Measurements from ENCODE around the gene SBNO1.
"Not testable (repeated sequence)": the region's sequence is repeated elsewhere in the genome, so short reads cannot be mapped to it uniquely, and the experiment has no call there.

SBNO1 gene

DNA sequence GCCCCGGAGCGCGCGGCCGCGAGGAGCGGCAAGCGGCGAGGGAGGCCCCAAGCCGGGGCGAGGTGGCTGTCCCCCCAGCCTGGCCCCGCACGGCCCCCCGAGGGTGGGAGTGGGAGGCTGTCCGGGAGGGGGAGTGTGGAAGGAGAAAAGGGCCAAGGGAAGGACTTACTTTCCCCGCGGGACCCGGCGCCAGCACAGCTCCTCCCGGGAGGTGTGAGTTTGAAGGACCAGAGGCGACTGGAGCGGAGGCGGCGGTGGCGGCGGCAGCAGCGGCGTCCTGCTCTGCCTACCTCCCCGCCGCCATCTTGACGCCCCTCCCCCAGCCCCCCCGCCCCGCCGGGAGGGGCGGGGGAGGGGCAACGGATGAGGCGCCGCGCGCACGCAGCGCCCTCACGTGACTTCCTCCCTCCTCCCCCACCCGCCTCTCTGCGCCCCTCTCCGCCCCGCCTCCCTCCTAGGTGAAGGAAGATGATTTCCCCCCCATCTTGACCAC is at the start of gene SBNO1:
TSS of gene SBNO1 (minus strand) at position 316 of the 493 bp plus-strand sequence. CDS start 14,406 bp downstream, outside the sequence.
- CTCF ChIA-PET: interaction anchor here (0.9 to 1.5 kb wide), 6 partner anchors 19 to 130 kb away, joined by 3 to 14 read pairs (median 3); partner anchors contain the start of gene KMT5A
- Mint-ChIP-seq H3K4me1 (peaks cover 11% of the 10 kb centered on the region), H3K27me3 (no peaks in the 10 kb centered on the region), H3K27ac (peak within 1 kb of the TSS; percentile 96), H3K9me3 (no peaks in the 10 kb centered on the region), H3K4me3 (peak within 1 kb of the TSS; percentile 97), H3K36me3 (no peaks in the 10 kb centered on the region)
- peak; percentile 92 for DNase-seq

DNA sequence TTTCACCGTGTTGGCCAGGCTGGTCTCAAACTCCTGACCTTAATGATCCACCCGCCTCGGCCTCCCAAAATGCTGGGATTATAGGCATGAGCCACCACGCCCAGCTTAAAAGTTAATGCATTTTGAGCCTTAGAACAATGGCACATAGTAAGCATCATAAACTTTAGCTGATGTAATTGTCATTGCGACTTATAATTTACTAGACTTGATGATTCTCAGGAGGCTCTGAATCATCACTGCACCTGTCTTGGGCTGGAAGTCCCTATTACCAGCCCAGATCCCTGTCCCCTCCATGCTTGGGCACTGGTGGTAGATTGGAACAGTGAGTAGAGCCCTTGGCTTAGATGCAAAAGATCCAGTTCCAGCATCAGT is 45.4 kb upstream of the SBNO1 start:
- no peak for DNase-seq
- no peak overlapping the region for H3K4me3 Mint-ChIP-seq
- no peaks in the 10 kb centered on the region for H3K9me3 Mint-ChIP-seq
- CTCF ChIA-PET: interaction anchor here (1.7 kb wide), 1 partner anchor 11 kb away, joined by 5 read pairs; no protein-coding TSS in a partner anchor
- H3K4me1 Mint-ChIP-seq: no peaks in the 10 kb centered on the region
- peak overlapping the region; percentile 49 for H3K27ac Mint-ChIP-seq
- peaks cover 28% of the 10 kb centered on the region for H3K36me3 Mint-ChIP-seq
- no peaks in the 10 kb centered on the region for H3K27me3 Mint-ChIP-seq

DNA sequence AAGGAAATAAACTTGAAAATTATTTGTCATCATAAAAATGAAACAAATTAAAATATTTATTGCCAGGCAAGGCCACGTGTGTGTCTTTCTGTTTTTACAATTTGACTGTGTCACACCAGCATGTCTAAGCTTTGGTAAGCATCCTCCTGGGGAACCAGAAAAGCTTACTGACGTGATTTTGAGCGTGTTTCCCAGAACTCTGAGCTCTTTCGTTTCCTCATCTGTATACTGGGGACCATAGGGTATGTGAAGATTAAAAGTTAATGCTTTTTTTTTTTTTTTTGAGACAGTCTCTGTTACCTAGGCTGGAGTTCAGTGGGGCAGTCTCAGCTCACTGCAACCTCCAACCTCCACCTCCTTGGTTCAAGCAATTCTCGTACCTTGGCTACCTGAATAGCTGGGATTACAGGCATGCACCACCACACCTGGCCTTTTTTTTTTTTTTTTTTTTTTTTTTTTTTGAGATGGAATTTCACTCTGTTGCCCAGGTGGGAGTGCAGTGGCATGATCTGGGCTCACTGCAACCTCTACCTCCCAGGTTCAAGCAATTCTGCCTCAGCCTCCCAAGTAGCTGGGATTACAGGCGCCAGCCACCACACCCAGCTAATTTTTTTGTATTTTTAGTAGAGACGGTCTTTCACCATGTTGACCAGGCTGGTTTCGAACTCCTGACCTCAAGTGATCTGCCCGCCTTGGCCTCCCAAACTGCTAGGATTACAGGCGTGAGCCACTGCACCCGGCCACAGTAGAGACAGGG is 44.8 kb upstream of the SBNO1 start:
- not testable (repeated sequence) for H3K9me3 Mint-ChIP-seq, H3K27me3 Mint-ChIP-seq, H3K4me1 Mint-ChIP-seq, DNase-seq, H3K4me3 Mint-ChIP-seq
- Mint-ChIP-seq H3K27ac (peak overlapping the region; percentile 49), H3K36me3 (peaks cover 27% of the 10 kb centered on the region)
- CTCF ChIA-PET: interaction anchor here (0.6 to 1.7 kb wide), 2 partner anchors 11 to 127 kb away, joined by 3 to 5 read pairs; no protein-coding TSS in a partner anchor

DNA sequence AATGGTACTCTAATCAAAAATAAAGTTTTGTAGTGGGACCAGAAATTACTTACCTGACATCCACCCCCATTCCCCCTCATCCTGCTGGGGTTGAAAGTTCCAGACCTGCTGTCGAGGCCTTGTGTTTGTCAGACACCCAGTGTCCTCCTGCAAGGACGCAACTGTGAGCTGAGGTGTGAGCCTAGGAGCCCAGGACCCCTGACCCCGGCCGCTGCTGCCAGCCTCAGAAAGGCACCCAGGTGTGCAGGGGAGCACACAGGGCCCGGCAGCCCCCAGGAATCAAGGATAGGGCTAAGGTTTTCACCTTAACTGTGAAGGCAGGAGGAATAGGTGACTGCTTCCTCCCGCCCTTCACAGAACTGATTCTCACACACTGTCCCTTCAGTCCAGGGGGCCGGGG is 44.0 kb upstream of the SBNO1 start:
- H3K27me3 Mint-ChIP-seq, DNase-seq, H3K4me3 Mint-ChIP-seq, H3K27ac Mint-ChIP-seq, H3K9me3 Mint-ChIP-seq, H3K4me1 Mint-ChIP-seq, CTCF ChIA-PET: not testable (repeated sequence)
- peaks cover 30% of the 10 kb centered on the region for H3K36me3 Mint-ChIP-seq

DNA sequence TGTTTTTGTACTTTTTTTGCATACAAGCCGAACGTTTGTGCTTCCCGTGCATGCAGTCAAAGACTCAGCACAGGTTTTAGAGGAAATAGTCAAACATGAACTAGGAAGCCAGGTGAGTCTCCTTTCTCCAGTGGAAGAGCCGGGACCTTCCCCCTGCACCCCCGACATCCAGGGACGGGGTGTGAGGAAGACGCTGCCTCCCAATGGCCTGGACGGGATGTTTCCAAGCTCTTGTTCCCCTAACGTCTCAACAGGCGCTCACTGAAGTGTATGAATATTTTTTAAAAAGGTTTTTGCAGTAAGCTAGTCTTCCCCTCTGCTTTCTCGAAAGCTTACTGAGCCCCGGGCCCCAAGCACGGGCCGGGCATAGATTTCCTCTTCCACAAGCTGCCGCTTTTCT is 43.3 kb upstream of the SBNO1 start:
- peaks cover 32% of the 10 kb centered on the region for H3K36me3 Mint-ChIP-seq
- H3K27me3 Mint-ChIP-seq, H3K9me3 Mint-ChIP-seq, CTCF ChIA-PET, DNase-seq, H3K4me1 Mint-ChIP-seq, H3K27ac Mint-ChIP-seq, H3K4me3 Mint-ChIP-seq: not testable (repeated sequence)

DNA sequence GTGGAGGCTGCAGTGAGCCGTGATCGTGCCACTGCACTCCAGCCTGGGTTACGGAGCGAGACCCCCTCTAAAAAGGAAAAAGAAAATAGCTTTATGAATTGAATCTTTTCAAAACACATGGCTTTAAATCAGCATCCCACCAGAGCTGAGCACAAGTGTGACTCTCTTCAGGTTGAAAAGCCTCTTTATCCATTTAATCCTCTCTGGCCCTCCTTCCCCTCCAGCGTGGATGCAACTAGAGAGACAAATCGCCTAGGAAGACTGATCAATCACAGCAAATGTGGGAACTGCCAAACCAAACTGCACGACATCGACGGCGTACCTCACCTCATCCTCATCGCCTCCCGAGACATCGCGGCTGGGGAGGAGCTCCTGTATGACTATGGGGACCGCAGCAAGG is 42.6 kb upstream of the SBNO1 start:
- DNase-seq, H3K4me3 Mint-ChIP-seq, H3K9me3 Mint-ChIP-seq, H3K27me3 Mint-ChIP-seq, H3K27ac Mint-ChIP-seq, H3K4me1 Mint-ChIP-seq: not testable (repeated sequence)
- CTCF ChIA-PET: interaction anchor here (1.1 to 1.5 kb wide), 2 partner anchors 8 to 176 kb away, joined by 3 read pairs; no protein-coding TSS in a partner anchor
- H3K36me3 Mint-ChIP-seq: peaks cover 34% of the 10 kb centered on the region

DNA sequence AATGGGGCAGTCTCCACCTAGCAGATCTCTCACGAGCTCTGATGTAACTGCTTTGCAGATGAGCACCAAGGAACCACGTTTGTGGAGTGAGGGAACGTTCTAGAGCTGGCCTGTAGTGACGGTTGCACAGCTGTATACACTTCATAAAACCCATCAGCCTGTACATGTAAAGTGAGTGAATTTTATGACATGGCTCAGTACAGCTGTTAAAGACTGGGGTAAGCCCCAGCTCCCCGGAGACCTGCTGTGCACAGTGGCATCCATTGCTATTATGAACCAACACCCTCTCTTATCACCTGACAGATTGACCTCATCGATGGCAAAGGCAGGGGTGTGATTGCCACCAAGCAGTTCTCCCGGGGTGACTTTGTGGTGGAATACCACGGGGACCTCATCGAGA is 39.9 kb upstream of the SBNO1 start:
- CTCF ChIA-PET: no interaction called here
- DNase-seq: no peak
- Mint-ChIP-seq H3K4me1 (no peaks in the 10 kb centered on the region), H3K36me3 (peaks cover 36% of the 10 kb centered on the region), H3K27ac (no peak overlapping the region), H3K9me3 (no peaks in the 10 kb centered on the region), H3K27me3 (no peaks in the 10 kb centered on the region), H3K4me3 (no peak overlapping the region)

DNA sequence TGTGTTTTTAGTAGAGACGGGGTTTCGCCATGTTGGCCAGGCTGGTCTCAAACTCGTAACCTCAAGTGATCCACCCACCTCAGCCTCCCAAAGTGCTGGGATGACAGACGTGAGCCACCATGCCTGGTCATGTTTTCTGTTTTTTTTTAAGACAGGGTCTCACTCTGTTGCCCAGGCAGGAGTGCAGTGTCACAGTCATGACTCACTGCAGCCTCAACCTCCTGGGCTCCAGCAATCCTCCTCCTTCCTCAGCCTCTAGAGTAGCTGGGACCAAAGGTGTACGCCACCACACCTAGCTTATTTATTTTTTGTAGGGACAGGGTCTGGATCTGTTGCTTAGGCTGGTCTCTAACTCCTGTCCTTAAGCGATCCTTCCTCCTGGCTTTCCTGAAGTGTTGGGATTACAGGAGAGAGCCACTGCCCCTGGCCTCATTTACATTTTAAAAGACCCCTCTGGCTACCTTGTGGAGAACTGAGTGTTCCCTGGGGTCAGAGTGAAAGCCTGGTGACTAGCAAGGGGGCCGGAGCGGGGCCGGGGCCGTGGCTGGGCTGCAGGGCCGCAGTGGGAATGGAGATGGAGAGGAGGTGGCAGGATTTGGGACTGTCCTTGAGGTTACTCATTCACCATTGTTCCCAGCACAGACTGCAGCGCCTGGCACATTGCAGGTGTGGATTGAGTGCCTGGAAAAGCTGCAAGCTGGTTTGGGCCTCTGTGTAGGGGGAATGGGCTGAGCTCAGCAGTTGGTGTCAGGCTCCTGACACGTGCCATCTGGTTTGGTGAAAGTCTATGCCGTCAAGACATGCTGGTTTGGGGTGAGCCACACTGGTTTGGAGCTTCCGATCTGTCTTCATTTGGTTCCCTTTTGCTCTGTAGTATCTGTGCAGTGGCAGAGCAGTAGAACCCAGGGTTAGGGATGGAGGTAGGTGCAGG is 37.4 kb upstream of the SBNO1 start:
- H3K4me1 Mint-ChIP-seq: no peaks in the 10 kb centered on the region
- no peak overlapping the region for H3K27ac Mint-ChIP-seq
- no peaks in the 10 kb centered on the region for H3K9me3 Mint-ChIP-seq
- CTCF ChIA-PET: no interaction called here
- H3K4me3 Mint-ChIP-seq: no peak overlapping the region
- H3K36me3 Mint-ChIP-seq: peaks cover 36% of the 10 kb centered on the region
- no peak for DNase-seq
- no peaks in the 10 kb centered on the region for H3K27me3 Mint-ChIP-seq

DNA sequence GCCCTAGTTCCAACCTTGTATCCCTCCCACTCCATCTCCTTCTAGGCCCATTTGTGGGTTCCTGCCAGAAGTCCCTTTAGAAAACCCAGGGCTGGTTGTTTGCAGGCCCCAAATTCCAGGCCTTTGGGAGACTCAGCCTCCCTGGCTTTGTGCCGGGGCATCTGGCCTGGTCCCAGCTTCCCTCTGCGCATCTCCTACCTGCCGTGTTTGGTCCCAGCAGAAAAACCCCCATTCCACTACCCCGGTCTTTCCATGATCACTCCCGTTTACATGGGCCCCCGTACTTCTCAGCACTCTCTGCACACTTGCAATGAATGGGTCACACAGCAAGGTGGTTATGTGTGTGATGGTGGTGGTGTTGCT is 34.6 kb upstream of the SBNO1 start:
- Mint-ChIP-seq H3K27me3 (no peaks in the 10 kb centered on the region), H3K4me3 (no peak overlapping the region), H3K36me3 (peaks cover 52% of the 10 kb centered on the region), H3K9me3 (no peaks in the 10 kb centered on the region), H3K4me1 (no peaks in the 10 kb centered on the region), H3K27ac (no peak overlapping the region)
- no peak for DNase-seq
- CTCF ChIA-PET: no interaction called here

DNA sequence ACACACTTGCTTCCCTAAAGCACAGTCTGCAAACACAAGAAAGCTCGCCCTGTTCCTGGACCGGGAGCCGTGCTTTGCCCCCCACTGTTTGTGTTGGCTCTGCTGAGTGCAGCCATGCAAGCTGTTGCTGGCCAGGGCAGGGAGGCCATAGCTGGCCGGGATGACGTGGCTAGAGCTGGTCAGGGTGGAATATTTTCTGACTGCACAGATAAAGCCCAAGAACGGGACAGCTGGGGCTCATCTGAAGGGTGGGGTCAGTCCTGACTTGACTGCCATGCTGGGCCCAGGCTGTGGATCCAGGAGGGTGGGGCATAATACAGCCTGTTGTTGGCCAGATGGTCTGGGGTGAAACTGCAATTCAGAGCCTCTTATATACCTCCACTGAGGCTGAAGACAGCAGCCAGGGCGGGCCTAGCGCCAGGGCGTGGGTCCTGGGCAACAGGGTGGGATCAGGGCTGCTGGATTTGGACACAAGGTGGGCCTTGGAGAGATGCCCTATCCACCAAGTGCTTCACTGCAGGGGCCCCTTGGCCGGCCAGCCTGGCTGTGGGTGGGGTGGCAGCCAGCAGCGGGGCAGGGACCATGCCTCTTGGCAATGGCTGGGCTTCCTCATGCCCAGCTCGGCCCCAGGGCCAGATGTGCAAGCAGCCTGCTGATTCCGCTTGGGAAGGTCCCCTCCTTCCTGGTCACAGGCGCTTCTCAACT is 34.1 kb upstream of the SBNO1 start:
- H3K4me1 Mint-ChIP-seq: no peaks in the 10 kb centered on the region
- DNase-seq: no peak
- H3K9me3 Mint-ChIP-seq: no peaks in the 10 kb centered on the region
- no peak overlapping the region for H3K4me3 Mint-ChIP-seq
- H3K27me3 Mint-ChIP-seq: no peaks in the 10 kb centered on the region
- H3K36me3 Mint-ChIP-seq: peaks cover 47% of the 10 kb centered on the region
- CTCF ChIA-PET: no interaction called here
- no peak overlapping the region for H3K27ac Mint-ChIP-seq

DNA sequence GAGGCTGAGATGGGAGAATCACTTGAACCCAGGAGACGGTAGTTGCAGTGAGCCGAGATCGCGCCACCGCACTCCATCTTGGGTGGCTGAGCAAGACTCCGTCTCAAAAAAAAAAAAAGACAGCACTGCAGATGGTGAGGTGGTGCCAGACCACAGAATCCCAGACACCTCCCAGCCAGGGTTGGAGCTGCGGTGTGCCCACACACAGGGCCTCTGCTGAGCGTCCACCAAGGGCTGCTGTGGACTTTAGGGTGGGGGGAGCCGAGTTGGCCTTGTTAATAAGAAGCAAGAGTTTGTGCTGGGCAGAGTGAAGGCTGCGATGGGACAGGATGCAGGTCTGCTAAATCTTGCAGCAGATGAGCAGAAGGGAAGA is 33.5 kb upstream of the SBNO1 start:
- CTCF ChIA-PET: no interaction called here
- Mint-ChIP-seq H3K27ac (no peak overlapping the region), H3K9me3 (no peaks in the 10 kb centered on the region), H3K27me3 (no peaks in the 10 kb centered on the region), H3K4me1 (peaks cover 3% of the 10 kb centered on the region), H3K4me3 (no peak overlapping the region), H3K36me3 (peaks cover 45% of the 10 kb centered on the region)
- no peak for DNase-seq

DNA sequence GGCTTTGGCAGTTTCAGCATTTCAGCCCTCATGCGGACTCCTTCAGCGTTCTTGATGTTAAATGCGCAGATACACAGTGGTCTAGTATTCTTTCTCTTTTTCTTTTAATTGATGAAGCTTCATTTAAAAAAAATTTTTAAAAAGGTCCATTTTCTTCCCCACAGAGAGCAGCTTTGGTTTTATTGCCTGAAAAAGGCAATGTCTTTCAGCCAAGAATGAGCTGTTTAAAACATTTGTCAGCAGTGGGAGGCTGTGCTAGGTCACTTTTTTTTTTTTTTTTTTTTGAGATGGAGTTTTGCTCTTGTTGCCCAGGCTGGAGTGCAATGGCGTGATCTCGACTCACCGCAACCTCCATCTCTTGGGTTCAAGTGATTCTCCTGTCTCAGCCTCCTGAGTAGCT is 32.8 kb upstream of the SBNO1 start:
- Mint-ChIP-seq H3K27ac (no peak overlapping the region), H3K27me3 (no peaks in the 10 kb centered on the region), H3K36me3 (peaks cover 43% of the 10 kb centered on the region), H3K4me3 (no peak overlapping the region), H3K4me1 (peaks cover 7% of the 10 kb centered on the region), H3K9me3 (no peaks in the 10 kb centered on the region)
- no peak for DNase-seq
- CTCF ChIA-PET: interaction anchor here (0.7 kb wide), 1 partner anchor 156 kb away, joined by 3 read pairs; no protein-coding TSS in a partner anchor

DNA sequence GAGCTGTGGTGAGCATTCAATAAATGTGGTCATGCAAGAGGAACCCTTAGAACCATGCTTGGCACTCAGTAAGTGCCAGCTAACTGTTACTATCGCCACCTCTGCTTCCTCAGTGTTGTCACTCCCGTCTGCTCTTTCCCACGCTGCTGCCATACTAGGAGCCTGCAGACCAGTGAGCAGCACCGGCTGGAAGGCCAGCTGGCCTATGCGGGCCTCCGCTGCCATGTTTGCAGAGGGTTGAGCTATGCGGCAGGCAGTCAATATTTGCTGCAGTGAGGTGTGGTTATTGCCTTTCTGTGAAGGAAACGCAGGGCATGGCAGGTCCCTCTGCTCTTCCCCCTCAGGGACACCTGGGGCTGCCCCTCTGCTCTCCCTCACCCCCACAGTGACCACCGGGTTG is 32.3 kb upstream of the SBNO1 start:
- Mint-ChIP-seq H3K27ac (no peak overlapping the region), H3K36me3 (peaks cover 44% of the 10 kb centered on the region), H3K4me1 (peaks cover 7% of the 10 kb centered on the region), H3K27me3 (no peaks in the 10 kb centered on the region), H3K9me3 (no peaks in the 10 kb centered on the region), H3K4me3 (no peak overlapping the region)
- CTCF ChIA-PET: interaction anchor here (0.7 kb wide), 1 partner anchor 155 kb away, joined by 3 read pairs; no protein-coding TSS in a partner anchor
- no peak for DNase-seq

DNA sequence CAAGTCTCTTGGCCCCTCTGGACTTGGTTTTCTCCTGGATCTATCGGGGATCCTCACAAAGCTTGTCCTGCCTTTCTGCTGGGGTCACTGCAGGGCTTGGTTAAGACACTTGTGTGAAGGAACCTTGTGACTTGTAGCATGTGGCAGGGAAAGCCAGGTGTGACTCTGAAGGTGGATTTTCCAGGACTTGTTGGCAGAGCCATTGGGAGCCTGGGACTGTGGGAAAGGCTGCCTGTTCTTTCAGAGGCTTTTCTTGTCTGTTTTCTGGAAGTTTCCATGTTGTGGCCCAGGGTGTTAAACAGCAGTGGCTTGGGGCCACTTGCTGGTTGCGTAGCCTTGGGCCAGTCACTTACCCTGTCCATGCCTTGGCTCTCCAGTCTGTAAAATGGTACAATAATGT is 31.9 kb upstream of the SBNO1 start:
- DNase-seq: no peak
- Mint-ChIP-seq H3K4me3 (no peak overlapping the region), H3K9me3 (no peaks in the 10 kb centered on the region), H3K36me3 (peaks cover 46% of the 10 kb centered on the region), H3K4me1 (peaks cover 8% of the 10 kb centered on the region), H3K27ac (no peak overlapping the region), H3K27me3 (no peaks in the 10 kb centered on the region)
- CTCF ChIA-PET: interaction anchor here (0.8 kb wide), 1 partner anchor 10 kb away, joined by 3 read pairs; no protein-coding TSS in a partner anchor
